Activated naive CD8-positive, alpha-beta T cell treated with anti-CD3 and anti-CD28 coated beads, Interleukin-2, amount 50 U/mL, for 24 hours (primary cell): ENCODE measurements around the gene DMTF1.

ENCODE experiments used
- ATAC-seq: fragments of 150-1000 bp; cut with Tn5 transposase; one replicate; pipeline ENCODE4 v1.10.0; 2021
- DNase-seq: peaks from one replicate; pipeline ENCODE4 v3.0.0; 2021
- H3K27ac Mint-ChIP-seq: one replicate; pipeline ENCODE4 v1.8.0; 2021; ENCODE audit warnings: mild to moderate bottlenecking, mixed read lengths
- H3K27me3 Mint-ChIP-seq: one replicate; pipeline ENCODE4 v1.8.0; 2021; ENCODE audit warnings: mixed read lengths
- H3K36me3 Mint-ChIP-seq: one replicate; pipeline ENCODE4 v1.8.0; 2021; ENCODE audit warnings: low read depth, mixed read lengths
- H3K4me1 Mint-ChIP-seq: one replicate; pipeline ENCODE4 v1.8.0; 2021; ENCODE audit warnings: mixed read lengths
- H3K4me3 Mint-ChIP-seq: one replicate; pipeline ENCODE4 v1.8.0; 2021; ENCODE audit warnings: mild to moderate bottlenecking, moderate library complexity, mixed read lengths
- H3K9me3 Mint-ChIP-seq: one replicate; pipeline ENCODE4 v1.8.0; 2021; ENCODE audit warnings: mixed read lengths

The DMTF1 gene

DNA sequence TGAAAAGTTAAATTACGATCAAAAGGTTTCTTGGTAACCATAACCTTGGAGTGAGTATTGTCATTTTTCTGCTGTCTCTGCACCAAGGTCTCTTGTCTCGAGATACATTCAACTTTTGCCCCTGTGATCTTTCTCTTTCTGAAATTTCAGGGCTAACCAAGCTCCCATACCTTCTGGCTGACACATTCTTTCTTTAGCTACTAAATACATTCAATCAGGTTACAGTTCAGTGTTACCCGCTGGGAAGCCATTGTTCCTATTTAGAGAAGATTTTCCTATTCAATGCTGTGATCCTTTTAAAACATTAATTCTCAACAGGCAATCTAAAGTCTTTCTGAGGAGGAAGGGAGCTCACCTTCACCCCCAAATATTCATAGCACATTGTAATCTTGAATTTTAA lies 22.9 kb upstream of the DMTF1 start:
- Mint-ChIP-seq H3K27me3 (peaks cover 4% of the 10 kb centered on the region), H3K27ac (no peak overlapping the region), H3K9me3 (no peaks in the 10 kb centered on the region), H3K4me3 (no peak overlapping the region), H3K4me1 (no peaks in the 10 kb centered on the region), H3K36me3 (no peaks in the 10 kb centered on the region)
- DNase-seq (no peak), ATAC-seq (no peak)

DNA sequence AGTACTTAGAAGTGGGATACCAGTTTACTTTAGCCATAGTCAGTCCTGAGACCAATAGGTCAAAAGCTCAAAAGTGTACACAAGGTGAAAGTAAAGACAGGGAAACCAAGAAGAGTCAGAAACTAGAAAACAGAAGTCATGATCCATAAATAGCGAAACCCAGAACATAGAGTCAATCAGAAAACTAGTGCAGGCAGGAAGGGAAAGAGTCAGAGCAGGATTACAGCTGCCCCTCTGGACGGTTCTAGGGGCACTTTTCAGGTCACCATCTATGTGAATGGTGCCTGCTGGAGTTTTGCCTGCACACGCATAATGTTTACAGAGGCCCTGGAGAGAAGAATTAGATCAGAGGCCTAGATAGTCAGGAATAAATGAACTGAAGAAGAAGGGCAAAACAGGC lies 22.4 kb upstream of the DMTF1 start:
- no peak for ATAC-seq
- Mint-ChIP-seq H3K9me3 (no peaks in the 10 kb centered on the region), H3K27me3 (peaks cover 4% of the 10 kb centered on the region), H3K4me1 (no peaks in the 10 kb centered on the region), H3K4me3 (no peak overlapping the region), H3K36me3 (no peaks in the 10 kb centered on the region), H3K27ac (no peak overlapping the region)
- DNase-seq = no peak

DNA sequence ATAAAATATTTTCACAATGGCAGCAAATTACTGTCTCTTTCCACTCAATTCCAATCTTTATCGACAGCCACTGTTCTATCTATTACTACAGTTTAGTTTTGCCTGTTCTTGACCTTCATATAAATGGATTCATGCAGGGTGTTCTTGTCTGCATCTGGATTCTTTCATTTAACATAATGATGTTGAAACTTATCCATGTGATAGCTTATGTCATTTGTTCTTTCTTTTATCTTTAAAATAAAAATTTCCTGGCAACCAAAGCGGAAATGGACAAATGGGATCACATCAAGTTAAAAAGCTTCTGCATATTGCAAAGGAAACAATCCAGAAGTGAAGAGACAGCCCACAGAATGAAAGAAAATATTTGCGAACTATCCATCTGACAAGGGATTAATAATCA lies 20.5 kb upstream of the DMTF1 start:
- DNase-seq (no peak), ATAC-seq (no peak)
- Mint-ChIP-seq H3K4me1 (no peaks in the 10 kb centered on the region), H3K4me3 (no peak overlapping the region), H3K27ac (no peak overlapping the region), H3K27me3 (peaks cover 6% of the 10 kb centered on the region), H3K36me3 (no peaks in the 10 kb centered on the region), H3K9me3 (no peaks in the 10 kb centered on the region)

- Mint-ChIP-seq H3K36me3 (no peaks in the 10 kb centered on the region), H3K27me3 (peaks cover 20% of the 10 kb centered on the region), H3K27ac (no peak overlapping the region), H3K4me1 (no peaks in the 10 kb centered on the region), H3K9me3 (no peaks in the 10 kb centered on the region), H3K4me3 (no peak overlapping the region)
- ATAC-seq = no peak
- no peak for DNase-seq
Measured at GRCh38 chr7:87137271-87137670, 15.0 kb upstream of the DMTF1 start.

- no peaks in the 10 kb centered on the region for H3K9me3 Mint-ChIP-seq
- H3K36me3 Mint-ChIP-seq = no peaks in the 10 kb centered on the region
- no peak overlapping the region for H3K4me3 Mint-ChIP-seq
- ATAC-seq (no peak), DNase-seq (no peak)
- peaks cover 3% of the 10 kb centered on the region for H3K4me1 Mint-ChIP-seq
- peaks cover 17% of the 10 kb centered on the region for H3K27me3 Mint-ChIP-seq
- no peak overlapping the region for H3K27ac Mint-ChIP-seq
Measured at GRCh38 chr7:87139514-87139913, 12.7 kb upstream of the DMTF1 start.

- Mint-ChIP-seq H3K27ac (no peak overlapping the region), H3K36me3 (no peaks in the 10 kb centered on the region), H3K4me3 (no peak overlapping the region), H3K27me3 (peaks cover 17% of the 10 kb centered on the region), H3K9me3 (no peaks in the 10 kb centered on the region), H3K4me1 (peaks cover 3% of the 10 kb centered on the region)
- no peak for ATAC-seq
- DNase-seq = no peak
Measured at GRCh38 chr7:87140271-87140748, 11.9 kb upstream of the DMTF1 start.

DNA sequence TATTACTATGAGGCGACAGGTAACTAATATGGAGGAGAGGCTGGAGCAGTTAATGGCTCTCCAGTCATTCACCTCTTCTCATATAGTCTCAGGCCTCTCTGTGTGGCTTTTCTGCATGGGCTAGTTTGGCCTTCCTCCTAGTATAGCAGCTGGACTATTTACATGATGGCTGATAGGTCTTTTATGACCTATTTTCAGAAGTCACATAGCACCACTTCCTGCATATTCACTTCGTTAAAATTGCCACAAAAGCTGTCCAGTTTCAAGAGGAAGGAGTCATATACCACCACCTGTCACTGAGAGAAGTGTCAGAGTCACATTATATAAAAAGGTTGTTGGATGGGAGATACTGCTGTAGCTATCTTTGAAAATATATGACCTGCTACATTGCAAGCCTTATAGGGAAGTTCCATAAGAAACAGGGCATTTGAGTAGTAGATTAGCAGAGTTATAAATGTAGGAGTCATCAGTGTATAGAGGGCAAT lies 8.0 kb upstream of the DMTF1 start:
- Mint-ChIP-seq H3K36me3 (no peaks in the 10 kb centered on the region), H3K9me3 (no peaks in the 10 kb centered on the region), H3K4me1 (peaks cover 3% of the 10 kb centered on the region), H3K27me3 (no peaks in the 10 kb centered on the region), H3K4me3 (no peak overlapping the region), H3K27ac (no peak overlapping the region)
- peak; percentile 20 for ATAC-seq
- no peak for DNase-seq

- no peaks in the 10 kb centered on the region for H3K27me3 Mint-ChIP-seq
- H3K4me3 Mint-ChIP-seq = no peak overlapping the region
- no peak overlapping the region for H3K27ac Mint-ChIP-seq
- peaks cover under 1% of the 10 kb centered on the region for H3K36me3 Mint-ChIP-seq
- DNase-seq (no peak), ATAC-seq (no peak)
- no peaks in the 10 kb centered on the region for H3K9me3 Mint-ChIP-seq
- H3K4me1 Mint-ChIP-seq = peaks cover 9% of the 10 kb centered on the region
Measured at GRCh38 chr7:87146740-87147386, 5.4 kb upstream of the DMTF1 start.

GRCh38 chr7:87147500-87147899 lies 4.8 kb upstream of the DMTF1 start:
- no peaks in the 10 kb centered on the region for H3K9me3 Mint-ChIP-seq
- no peak overlapping the region for H3K4me3 Mint-ChIP-seq
- no peak overlapping the region for H3K27ac Mint-ChIP-seq
- no peaks in the 10 kb centered on the region for H3K27me3 Mint-ChIP-seq
- peaks cover 3% of the 10 kb centered on the region for H3K36me3 Mint-ChIP-seq
- no peak for ATAC-seq
- H3K4me1 Mint-ChIP-seq = peaks cover 12% of the 10 kb centered on the region
- DNase-seq = no peak

- Mint-ChIP-seq H3K4me1 (peaks cover 16% of the 10 kb centered on the region), H3K27ac (no peak overlapping the region), H3K36me3 (peaks cover 10% of the 10 kb centered on the region), H3K9me3 (no peaks in the 10 kb centered on the region), H3K4me3 (no peak overlapping the region), H3K27me3 (no peaks in the 10 kb centered on the region)
- no peak for DNase-seq
- ATAC-seq = no peak
Measured at GRCh38 chr7:87148332-87148955, 3.8 kb upstream of the DMTF1 start.

DNA sequence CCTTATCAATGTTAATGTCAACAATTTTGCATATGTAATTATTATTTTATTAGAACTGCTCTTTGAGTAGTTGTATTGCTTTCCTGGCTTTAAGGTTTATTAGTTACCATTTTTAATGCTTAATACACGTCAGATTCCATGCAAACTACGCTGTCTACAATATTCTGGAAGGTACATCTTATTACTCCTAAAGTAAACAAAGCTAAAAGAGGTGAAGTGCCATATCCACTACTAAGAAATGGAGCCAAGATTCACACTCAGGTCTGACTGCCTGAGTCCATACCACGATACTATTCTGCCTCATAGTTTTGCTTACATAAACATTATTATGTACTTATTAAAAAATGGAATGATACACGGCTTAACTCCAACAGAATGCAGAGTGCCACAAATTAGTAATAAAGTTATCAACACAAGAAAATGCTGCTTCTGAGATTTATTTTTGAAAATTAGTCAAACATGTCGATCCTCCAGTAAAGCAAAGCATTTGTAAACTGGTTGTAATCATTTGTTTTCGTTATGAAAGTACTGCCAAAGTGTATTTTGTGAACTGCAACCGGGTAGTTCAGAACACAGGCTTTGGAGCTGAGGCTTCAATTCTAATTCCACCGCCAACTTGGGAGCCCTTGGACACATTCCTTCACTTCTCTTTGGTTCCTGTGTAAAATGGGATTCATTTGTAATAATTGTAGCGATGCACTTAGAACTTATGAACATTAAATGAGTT lies 1.1 kb upstream of the DMTF1 start:
- Mint-ChIP-seq H3K4me3 (peak overlapping the region; percentile 98), H3K4me1 (peaks cover 37% of the 10 kb centered on the region), H3K36me3 (peaks cover 27% of the 10 kb centered on the region), H3K9me3 (no peaks in the 10 kb centered on the region), H3K27ac (peak overlapping the region; percentile 100), H3K27me3 (no peaks in the 10 kb centered on the region)
- ATAC-seq (no peak), DNase-seq (no peak)

GRCh38 chr7:87151729-87152111 lies 533 bp upstream of the DMTF1 start:
- Mint-ChIP-seq H3K4me3 (peak overlapping the region; percentile 98), H3K27ac (peak overlapping the region; percentile 100), H3K27me3 (no peaks in the 10 kb centered on the region), H3K4me1 (peaks cover 42% of the 10 kb centered on the region), H3K36me3 (peaks cover 31% of the 10 kb centered on the region), H3K9me3 (no peaks in the 10 kb centered on the region)
- DNase-seq = no peak
- ATAC-seq = peak; percentile 39

DNA sequence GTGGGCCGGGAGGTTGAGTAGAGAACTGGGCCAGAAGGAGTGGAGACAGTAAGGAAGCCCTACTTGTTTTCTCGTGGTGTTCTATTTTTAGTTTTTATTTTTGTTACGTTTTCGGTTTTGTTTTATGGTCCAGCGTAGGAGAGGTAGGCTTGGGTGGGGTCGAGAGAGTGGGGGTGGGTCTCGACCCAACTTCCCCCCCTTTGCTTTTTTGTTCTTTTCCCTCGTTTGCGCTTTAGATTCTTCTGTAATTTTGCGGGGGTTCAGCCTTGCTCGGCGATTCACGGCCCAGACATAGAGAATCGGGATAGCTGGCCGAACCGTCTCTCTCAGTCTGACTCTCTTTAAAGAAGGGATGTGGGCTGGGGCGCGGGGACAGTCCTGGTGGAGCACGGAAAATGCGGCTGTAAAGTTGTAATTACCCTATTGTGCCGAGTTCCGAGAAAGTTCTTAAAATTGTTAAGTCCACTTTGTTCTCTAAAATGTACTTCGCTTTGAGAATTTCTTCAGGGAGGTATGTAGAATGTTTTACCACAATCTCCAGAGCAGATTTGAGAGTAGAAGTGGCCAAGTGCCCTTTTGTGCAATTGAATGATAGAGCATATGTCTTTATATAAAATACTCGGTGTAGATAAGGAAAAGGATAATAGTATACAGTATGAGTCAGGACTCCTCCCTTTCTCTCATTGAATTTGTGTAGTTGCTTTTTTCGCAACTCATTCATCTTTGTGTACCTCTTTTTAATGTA lies 816 bp downstream of the DMTF1 start:
- Mint-ChIP-seq H3K4me3 (peak overlapping the region; percentile 98), H3K27ac (peak overlapping the region; percentile 100), H3K9me3 (no peaks in the 10 kb centered on the region), H3K36me3 (peaks cover 37% of the 10 kb centered on the region), H3K4me1 (peaks cover 53% of the 10 kb centered on the region), H3K27me3 (no peaks in the 10 kb centered on the region)
- peak; percentile 48 for DNase-seq
- peak; percentile 50 for ATAC-seq

DNA sequence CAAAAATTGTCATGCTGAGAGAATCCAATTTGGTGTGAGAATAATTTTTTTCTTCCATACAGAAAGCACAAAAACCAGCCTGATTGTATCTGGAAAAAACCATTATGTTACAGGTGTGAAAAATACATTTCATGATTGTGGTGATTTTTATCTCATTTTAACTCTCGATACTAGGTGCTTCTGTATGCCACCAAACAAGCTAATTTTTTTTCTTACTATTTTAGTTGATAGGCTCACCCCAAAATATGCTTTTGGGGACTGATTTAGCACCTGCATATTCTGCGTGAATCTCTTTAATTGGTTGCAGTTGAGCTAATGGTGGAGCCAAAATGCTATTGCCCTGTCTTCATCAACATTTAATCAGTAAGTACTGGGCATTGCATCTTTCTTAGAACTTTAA lies 1.9 kb downstream of the DMTF1 start:
- peaks cover 57% of the 10 kb centered on the region for H3K4me1 Mint-ChIP-seq
- no peak for ATAC-seq
- no peaks in the 10 kb centered on the region for H3K9me3 Mint-ChIP-seq
- DNase-seq = no peak
- peaks cover 37% of the 10 kb centered on the region for H3K36me3 Mint-ChIP-seq
- peak overlapping the region; percentile 25 for H3K27ac Mint-ChIP-seq
- H3K27me3 Mint-ChIP-seq = no peaks in the 10 kb centered on the region
- H3K4me3 Mint-ChIP-seq = peak overlapping the region; percentile 98
